Psoas muscle (tissue), 8 donors: Measurements from ENCODE around the gene HSDL2. TPM values are rescaled to one million over a fixed set of nuclear protein-coding genes. Genes with fewer than 3 reads are reported as not detected.
"Not testable (repeated sequence)": the region's sequence is repeated elsewhere in the genome, so short reads cannot be mapped to it uniquely, and the experiment has no call there.

Experiments
- ATAC-seq, 4 donors: fragments of 200-7000 bp; cut with Tn5 transposase; one replicate each; pipeline ENCODE4 v1.9.1; 2020; ENCODE audit warnings: moderate library complexity in 3 of 4, mild to moderate bottlenecking in 2 of 4
- DNase-seq, 2 donors: peaks; one replicate each; pipeline ENCODE4 v3.0.0-alpha.2; 2020
- H3K27ac ChIP-seq: fragments of 200-600 bp; one replicate; pipeline ENCODE4 v1.8.0; 2022
- H3K27me3 ChIP-seq, 3 donors: fragments of 200-600 bp in 1 of 3; one replicate each; pipeline versions ENCODE4 v1.6.1 to v1.8.0; 2013 to 2022; ENCODE audit warnings: low read length in 2 of 3, mild to moderate bottlenecking in 2 of 3, moderate library complexity in 1 of 3; ENCODE audit not compliant: insufficient read depth in 3 of 3
- H3K36me3 ChIP-seq, 2 donors: fragments of 200-600 bp in 1 of 2; one replicate each; pipeline versions ENCODE4 v1.6.1 to v1.8.0; 2013 to 2022; ENCODE audit warnings: low read depth in 1 of 2, mild to moderate bottlenecking in 1 of 2, moderate library complexity in 1 of 2; ENCODE audit not compliant: insufficient read depth in 1 of 2
- H3K4me1 ChIP-seq: fragments of 200-600 bp; one replicate; pipeline ENCODE4 v1.8.0; 2022
- H3K4me3 ChIP-seq: fragments of 200-600 bp; one replicate; pipeline ENCODE4 v1.8.0; 2022; ENCODE audit warnings: mild to moderate bottlenecking
- H3K9me3 ChIP-seq: fragments of 200-600 bp; one replicate; pipeline ENCODE4 v1.8.0; 2022
- WGBS, 3 donors: extraction: QIAGEN DNeasy Blood & Tissue Kit; methylation state at CpG; one replicate each; pipeline versions ENCODE4 v1.1.6 to v1.1.7; 2013; 5-methylcytosine and 5-hydroxymethylcytosine counted together
- intact Hi-C, 2 donors: fragments of 100-400 bp; cut with DNase I; formaldehyde crosslinking; loops; one replicate each; pipeline versions ENCODE4 v1.11.0 to v1.14.2; 2022
- polyA plus RNA-seq, 3 donors: library from polyadenylated mRNA; stranded (reverse); fragments of 200-250 nt; gene quantifications; one replicate each; pipeline ENCODE4 v1.2.3, GENCODE V29; 2013
- total RNA-seq, 4 donors: library from RNA; stranded (reverse); fragmentation: NEBNext Ultra II Directional in 2 of 4; extraction: Animal tissue kit (Norgen Biotek cat#: 25700) in 2 of 4; gene quantifications; one replicate each; pipeline versions ENCODE4 v1.2.1 to v1.2.4, GENCODE V29; 2021 to 2023
- TF ChIP-seq, protein P1 (sequence below): fragments of 200-600 bp; IDR thresholded peaks from one replicate; pipeline ENCODE4 v1.8.0; 2022; ENCODE audit warnings: antibody characterized with exemption
- donor health status: healthy with polysubstance abuse.
- donor health status: DM: no; HTN: no; CAD: no; lungs with moderate emphysema.
- donor health status: Bipolar disorder and iron deficiency.
- donor health status: healthy.
- donor health status: DM: yes; HTN: yes; CAD: no.
- donor health status: DM: no; HTN: no; CAD: no.
- donor health status: DM: no; HTN: no; CAD: no.
- donor health status: DM: yes; HTN: yes; CAD: no.

Gene HSDL2
- total and polyA plus RNA-seq, 7 donors, result 62.1 to 119 (median 86.8) TPM

- H3K27me3 ChIP-seq, result no peaks in the 10 kb centered on the region
- H3K4me1 ChIP-seq, result peaks cover 18% of the 10 kb centered on the region
- H3K36me3 ChIP-seq, result peaks cover 0 to 6% of the 10 kb centered on the region in 2 donors
- WGBS, 3 donors, result 42 to 55% (median 55%) methylated on average over 5 of the region's 5 CpGs
- TF ChIP-seq, protein P1, sequence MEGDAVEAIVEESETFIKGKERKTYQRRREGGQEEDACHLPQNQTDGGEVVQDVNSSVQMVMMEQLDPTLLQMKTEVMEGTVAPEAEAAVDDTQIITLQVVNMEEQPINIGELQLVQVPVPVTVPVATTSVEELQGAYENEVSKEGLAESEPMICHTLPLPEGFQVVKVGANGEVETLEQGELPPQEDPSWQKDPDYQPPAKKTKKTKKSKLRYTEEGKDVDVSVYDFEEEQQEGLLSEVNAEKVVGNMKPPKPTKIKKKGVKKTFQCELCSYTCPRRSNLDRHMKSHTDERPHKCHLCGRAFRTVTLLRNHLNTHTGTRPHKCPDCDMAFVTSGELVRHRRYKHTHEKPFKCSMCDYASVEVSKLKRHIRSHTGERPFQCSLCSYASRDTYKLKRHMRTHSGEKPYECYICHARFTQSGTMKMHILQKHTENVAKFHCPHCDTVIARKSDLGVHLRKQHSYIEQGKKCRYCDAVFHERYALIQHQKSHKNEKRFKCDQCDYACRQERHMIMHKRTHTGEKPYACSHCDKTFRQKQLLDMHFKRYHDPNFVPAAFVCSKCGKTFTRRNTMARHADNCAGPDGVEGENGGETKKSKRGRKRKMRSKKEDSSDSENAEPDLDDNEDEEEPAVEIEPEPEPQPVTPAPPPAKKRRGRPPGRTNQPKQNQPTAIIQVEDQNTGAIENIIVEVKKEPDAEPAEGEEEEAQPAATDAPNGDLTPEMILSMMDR, result no peak
- DNase-seq (no peak), ATAC-seq (no peak)
- intact Hi-C loops, result loop anchor here (5.0 kb wide), 2 partner anchors 38 to 368 kb away; partner anchors contain the start of gene SNX30 (in 1 of the 2)
- no peak overlapping the region for H3K27ac ChIP-seq
- H3K4me3 ChIP-seq, result no peak overlapping the region
- H3K9me3 ChIP-seq, result no peaks in the 10 kb centered on the region
Observed at GRCh38 chr9:112384690-112385089, 4.8 kb downstream of the HSDL2 start.

DNA sequence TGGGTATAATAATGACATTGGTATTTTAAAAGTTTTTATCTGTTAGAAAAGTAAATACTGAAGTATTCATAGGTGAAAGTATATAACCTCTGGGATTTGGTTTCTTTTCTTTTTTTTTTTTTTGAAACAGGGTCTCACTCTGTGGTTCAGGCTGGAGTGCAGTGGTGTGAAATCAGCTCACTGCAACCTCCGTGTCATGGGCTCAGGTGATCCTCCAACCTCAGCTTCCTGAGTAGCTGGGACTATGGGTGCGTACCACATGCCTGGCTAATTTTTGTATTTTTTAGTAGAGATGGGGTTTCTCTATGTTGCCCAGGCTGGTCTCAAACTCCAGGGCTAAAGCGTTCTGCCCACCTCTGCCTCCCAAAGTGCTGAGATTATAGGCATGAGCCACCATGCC is 7.2 kb downstream of the HSDL2 start:
- Histone ChIP-seq H3K9me3 (no peaks in the 10 kb centered on the region), H3K4me3 (no peak overlapping the region), H3K27ac (no peak overlapping the region), H3K27me3 (no peaks in the 10 kb centered on the region), H3K36me3 (peaks cover 0 to 6% of the 10 kb centered on the region in 2 donors), H3K4me1 (peaks cover 10% of the 10 kb centered on the region)
- intact Hi-C loops, result no loop called here
- TF ChIP-seq, protein P1, result no peak
- WGBS, 3 donors, result 97 to 99% (median 97%) methylated on average over 3 of the region's 3 CpGs
- no peak for ATAC-seq
- no peak for DNase-seq

GRCh38 chr9:112389897-112390296 is 10.0 kb downstream of the HSDL2 start:
- ATAC-seq, H3K4me3 ChIP-seq, intact Hi-C loops, H3K36me3 ChIP-seq, H3K27ac ChIP-seq, H3K27me3 ChIP-seq, H3K9me3 ChIP-seq, DNase-seq: not testable (repeated sequence)
- H3K4me1 ChIP-seq, result peaks cover 10% of the 10 kb centered on the region
- WGBS, 3 donors, result 96 to 99% (median 98%) methylated on average over 3 of the region's 3 CpGs

- H3K4me3 ChIP-seq, ATAC-seq, H3K9me3 ChIP-seq, DNase-seq, H3K27ac ChIP-seq, H3K27me3 ChIP-seq, intact Hi-C loops: not testable (repeated sequence)
- Histone ChIP-seq H3K4me1 (peaks cover 17% of the 10 kb centered on the region), H3K36me3 (peaks cover 0 to 13% of the 10 kb centered on the region in 2 donors)
- 89 to 95% (median 92%) methylated on average over 4 of the region's 4 CpGs for WGBS, 3 donors
Observed at GRCh38 chr9:112391936-112392560, 12.1 kb downstream of the HSDL2 start.

DNA sequence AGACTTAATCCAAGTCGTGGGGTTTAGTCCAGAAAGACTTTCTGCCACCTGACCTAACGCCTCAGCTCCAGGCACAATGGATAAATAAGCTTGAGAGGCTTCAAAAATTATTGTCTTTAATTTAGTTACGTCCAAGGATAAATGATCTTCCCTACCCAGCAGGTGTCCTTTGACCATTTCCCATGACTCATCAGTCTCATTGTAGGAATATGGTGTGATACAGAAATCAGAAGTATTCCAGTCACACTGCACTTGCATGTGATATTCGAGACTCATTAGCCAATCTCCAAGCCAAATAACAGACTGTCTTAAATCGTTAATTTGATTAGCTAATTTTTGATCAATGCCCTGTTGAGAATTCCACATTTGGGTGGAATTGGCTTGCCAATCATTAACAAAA is 13.2 kb downstream of the HSDL2 start:
- DNase-seq, H3K27me3 ChIP-seq, H3K9me3 ChIP-seq, H3K36me3 ChIP-seq, intact Hi-C loops, ATAC-seq, H3K4me3 ChIP-seq: not testable (repeated sequence)
- WGBS, 3 donors, result 68 to 79% (median 72%) methylated on average over 5 of the region's 5 CpGs
- Histone ChIP-seq H3K27ac (peak overlapping the region; percentile 62), H3K4me1 (peaks cover 17% of the 10 kb centered on the region)

DNA sequence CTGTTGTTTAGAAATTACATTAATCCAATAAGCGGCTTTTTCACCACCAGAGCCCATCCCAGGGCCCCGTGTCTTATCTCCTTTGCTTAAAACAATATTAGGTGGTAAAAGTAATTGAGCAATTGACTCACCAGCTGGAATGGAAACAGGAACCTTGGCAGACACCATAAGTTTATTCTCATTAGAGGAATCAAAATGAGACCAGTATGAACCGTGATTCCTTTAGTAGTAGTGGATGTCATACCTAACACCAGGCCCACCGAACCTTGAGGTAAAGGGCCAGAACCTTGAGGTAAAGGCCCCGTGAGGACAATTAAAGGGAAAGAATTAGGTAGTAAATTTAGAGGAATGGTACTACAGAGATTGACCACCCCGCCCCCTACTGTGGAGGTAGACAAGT is 16.5 kb downstream of the HSDL2 start:
- intact Hi-C loops, result no loop called here
- no peak overlapping the region for H3K4me3 ChIP-seq
- H3K4me1 ChIP-seq, result peaks cover 17% of the 10 kb centered on the region
- no peak overlapping the region for H3K27ac ChIP-seq
- ATAC-seq (no peak), DNase-seq (no peak)
- TF ChIP-seq, protein P1, result no peak
- peaks cover 0 to 8% of the 10 kb centered on the region in 2 donors for H3K36me3 ChIP-seq
- H3K27me3 ChIP-seq, result no peaks in the 10 kb centered on the region
- WGBS, 3 donors, result 84 to 95% (median 86%) methylated on average over 6 of the region's 6 CpGs
- no peaks in the 10 kb centered on the region for H3K9me3 ChIP-seq
